ENCODE results near the gene NIT2.

NIT2 gene

GRCh38 chr3:100334488-100335351 is at the start of gene NIT2:
Gene NIT2, plus strand, starts transcription at chr3:100334757. Its CDS starts 35 bp downstream, at chr3:100334792.
- H3K4me3 ChIP-seq (replicated peaks; ENCODE audit: low read depth, low read length): peak within 1 kb of the TSS; percentile 88
- no peak for TF ChIP-seq CTCF (IDR thresholded peaks at IDR 0.05; ENCODE audit: insufficient read depth, low read length, poor library complexity, severe bottlenecking)
- peak; percentile 90 for DNase-seq (ENCODE audit: extremely low read depth, insufficient read length)
- peaks cover 2% of the 10 kb centered on the region; the same call in 1 of the 2 replicates for H3K36me3 ChIP-seq (ENCODE audit: control insufficient read depth, insufficient read depth, low read length)
- no peaks in the 10 kb centered on the region for H3K27me3 ChIP-seq (replicated peaks; ENCODE audit: control insufficient read depth, insufficient read depth, low read length)

- DNase-seq (ENCODE audit: extremely low read depth, insufficient read length): no peak
- Histone ChIP-seq H3K4me3 (replicated peaks; ENCODE audit: low read depth, low read length) (no peak overlapping the region), H3K27me3 (replicated peaks; ENCODE audit: control insufficient read depth, insufficient read depth, low read length) (no peaks in the 10 kb centered on the region), H3K36me3 (ENCODE audit: control insufficient read depth, insufficient read depth, low read length) (no peaks in the 10 kb centered on the region; the same call in 1 of the 2 replicates)
- no peak for TF ChIP-seq CTCF (IDR thresholded peaks at IDR 0.05; ENCODE audit: insufficient read depth, low read length, poor library complexity, severe bottlenecking)
Measured at GRCh38 chr3:100288288-100288894, 46.2 kb upstream of the NIT2 start.

GRCh38 chr3:100289339-100289738 is 45.2 kb upstream of the NIT2 start:
- no peak for DNase-seq (ENCODE audit: extremely low read depth, insufficient read length)
- TF ChIP-seq CTCF (IDR thresholded peaks at IDR 0.05; ENCODE audit: insufficient read depth, low read length, poor library complexity, severe bottlenecking): no peak
- Histone ChIP-seq H3K4me3 (replicated peaks; ENCODE audit: low read depth, low read length) (no peak overlapping the region), H3K36me3 (ENCODE audit: control insufficient read depth, insufficient read depth, low read length) (no peaks in the 10 kb centered on the region; the same call in 1 of the 2 replicates), H3K27me3 (replicated peaks; ENCODE audit: control insufficient read depth, insufficient read depth, low read length) (no peaks in the 10 kb centered on the region)

GRCh38 chr3:100295089-100295488 is 39.5 kb upstream of the NIT2 start:
- H3K36me3 ChIP-seq (ENCODE audit: control insufficient read depth, insufficient read depth, low read length): peaks cover 1% of the 10 kb centered on the region
- no peak for TF ChIP-seq CTCF (IDR thresholded peaks at IDR 0.05; ENCODE audit: insufficient read depth, low read length, poor library complexity, severe bottlenecking)
- no peak for DNase-seq (ENCODE audit: extremely low read depth, insufficient read length)
- H3K27me3 ChIP-seq (replicated peaks; ENCODE audit: control insufficient read depth, insufficient read depth, low read length): no peaks in the 10 kb centered on the region
- no peak overlapping the region for H3K4me3 ChIP-seq (replicated peaks; ENCODE audit: low read depth, low read length)

- no peak for TF ChIP-seq CTCF (IDR thresholded peaks at IDR 0.05; ENCODE audit: insufficient read depth, low read length, poor library complexity, severe bottlenecking)
- Histone ChIP-seq H3K4me3 (replicated peaks; ENCODE audit: low read depth, low read length) (no peak overlapping the region), H3K36me3 (ENCODE audit: control insufficient read depth, insufficient read depth, low read length) (peaks cover 2% of the 10 kb centered on the region), H3K27me3 (replicated peaks; ENCODE audit: control insufficient read depth, insufficient read depth, low read length) (no peaks in the 10 kb centered on the region)
- no peak for DNase-seq (ENCODE audit: extremely low read depth, insufficient read length)
Measured at GRCh38 chr3:100297784-100298183, 36.8 kb upstream of the NIT2 start.

Data from GM06990 (cell line).